Mesendoderm (in vitro differentiated cells): ENCODE data around the gene ODR4.
"Not testable (repeated sequence)": the region's sequence is repeated elsewhere in the genome, so short reads cannot be mapped to it uniquely, and the experiment has no call there.

Source experiments
- DNase-seq: peaks from one replicate; pipeline ENCODE4 v3.0.0; 2013
- H2AK5ac ChIP-seq: 2 replicates; pipeline ENCODE4 v1.6.1; 2013; ENCODE audit warnings: low read length, inconsistent platforms
- H2BK120ac ChIP-seq: 2 replicates; pipeline ENCODE4 v1.6.1; 2013; ENCODE audit warnings: low read depth, mild to moderate bottlenecking, low read length, moderate library complexity, mixed read lengths
- H2BK15ac ChIP-seq: replicated peaks from 2 replicates; pipeline ENCODE4 v1.6.1; 2013; ENCODE audit warnings: low read depth, mild to moderate bottlenecking, moderate library complexity
- H2BK5ac ChIP-seq: 2 replicates; pipeline ENCODE4 v1.6.1; 2013; ENCODE audit warnings: low read length, inconsistent platforms
- H3K18ac ChIP-seq: 2 replicates; pipeline ENCODE4 v1.6.1; 2013; ENCODE audit warnings: mild to moderate bottlenecking, low read length, mixed read lengths
- H3K23ac ChIP-seq: one replicate; pipeline ENCODE4 v1.6.1; 2013; ENCODE audit warnings: low read length
- H3K27ac ChIP-seq: 2 replicates; pipeline ENCODE4 v1.5.1; 2013; ENCODE audit warnings: low read depth, mild to moderate bottlenecking, inconsistent platforms, low read length, moderate library complexity
- H3K27me3 ChIP-seq: 2 replicates; pipeline ENCODE4 v1.6.1; 2013; ENCODE audit warnings: low read length, control low read depth, mild to moderate bottlenecking, inconsistent platforms; ENCODE audit not compliant: insufficient read depth, poor library complexity
- H3K36me3 ChIP-seq: 2 replicates; pipeline ENCODE4 v1.6.1; 2013; ENCODE audit warnings: low read length, inconsistent platforms; ENCODE audit not compliant: control insufficient read depth, insufficient read depth
- H3K4ac ChIP-seq: one replicate; pipeline ENCODE4 v1.6.1; 2013; ENCODE audit warnings: low read depth, mild to moderate bottlenecking, low read length, moderate library complexity
- H3K4me1 ChIP-seq: 2 replicates; pipeline ENCODE4 v1.6.1; 2013; ENCODE audit warnings: low read depth, low read length, inconsistent platforms; ENCODE audit not compliant: control insufficient read depth
- H3K4me2 ChIP-seq: 2 replicates; pipeline ENCODE4 v1.6.1; 2013; ENCODE audit warnings: low read length
- H3K4me3 ChIP-seq: 2 replicates; pipeline ENCODE4 v1.5.1; 2013; ENCODE audit warnings: mild to moderate bottlenecking, low read length
- H3K56ac ChIP-seq: one replicate; pipeline ENCODE4 v1.6.1; 2013; ENCODE audit warnings: low read length
- H3K79me1 ChIP-seq: 2 replicates; pipeline ENCODE4 v1.6.1; 2013; ENCODE audit warnings: low read length, inconsistent platforms
- H3K79me2 ChIP-seq: 2 replicates; pipeline ENCODE4 v1.6.1; 2013; ENCODE audit warnings: mild to moderate bottlenecking, low read length; ENCODE audit not compliant: control insufficient read depth, insufficient read depth
- H3K9ac ChIP-seq: 2 replicates; pipeline ENCODE4 v1.6.1; 2013; ENCODE audit warnings: low read length, inconsistent platforms
- H4K5ac ChIP-seq: one replicate; pipeline ENCODE4 v1.6.1; 2013; ENCODE audit warnings: low read length
- H4K8ac ChIP-seq: one replicate; pipeline ENCODE4 v1.6.1; 2013; ENCODE audit warnings: low read depth, mild to moderate bottlenecking, control low read depth, low read length, moderate library complexity
- WGBS: extraction: QIAGEN DNeasy Blood & Tissue Kit; methylation state at CpG from one replicate; pipeline ENCODE4 v1.1.7; 2013; ENCODE audit warnings: low lambda C conversion rate, missing lambda C conversion rate; ENCODE audit not compliant: insufficient coverage; ENCODE audit errors: extremely low coverage; 5-methylcytosine and 5-hydroxymethylcytosine counted together

The ODR4 gene

GRCh38 chr1:186390925-186391324 is 15.3 kb downstream of the ODR4 start:
- Histone ChIP-seq H3K56ac (no peak overlapping the region), H3K27me3 (no peaks in the 10 kb centered on the region), H3K9ac (no peak overlapping the region), H3K23ac (no peak overlapping the region), H4K8ac (no peak overlapping the region), H2BK5ac (no peak overlapping the region), H3K4ac (no peak overlapping the region), H3K4me2 (no peak overlapping the region), H3K27ac (no peak overlapping the region), H3K4me1 (no peaks in the 10 kb centered on the region), H3K18ac (no peak overlapping the region), H2AK5ac (no peak overlapping the region), H2BK120ac (no peak overlapping the region), H2BK15ac (no peak overlapping the region), H3K79me1 (no peaks in the 10 kb centered on the region), H4K5ac (no peak overlapping the region), H3K79me2 (no peaks in the 10 kb centered on the region), H3K36me3 (no peaks in the 10 kb centered on the region), H3K4me3 (no peak overlapping the region)
- no CpG with 5 or more reads among the region's 1 CpG for WGBS
- no peak for DNase-seq

- Histone ChIP-seq H4K5ac (no peak overlapping the region), H3K4me3 (no peak overlapping the region), H3K4me1 (no peaks in the 10 kb centered on the region), H3K23ac (no peak overlapping the region), H3K79me1 (no peaks in the 10 kb centered on the region), H2AK5ac (no peak overlapping the region), H3K27ac (no peak overlapping the region), H3K36me3 (peaks cover 1% of the 10 kb centered on the region), H3K4ac (no peak overlapping the region), H3K4me2 (no peak overlapping the region), H3K27me3 (no peaks in the 10 kb centered on the region), H3K79me2 (no peaks in the 10 kb centered on the region), H3K9ac (no peak overlapping the region), H2BK5ac (no peak overlapping the region), H3K56ac (no peak overlapping the region), H2BK120ac (no peak overlapping the region), H4K8ac (no peak overlapping the region), H2BK15ac (no peak overlapping the region), H3K18ac (no peak overlapping the region)
- no peak for DNase-seq
- no CpG with 5 or more reads among the region's 4 CpGs for WGBS
These were observed 16.2 kb downstream of the ODR4 start for GRCh38 chr1:186391841-186392240.

DNA sequence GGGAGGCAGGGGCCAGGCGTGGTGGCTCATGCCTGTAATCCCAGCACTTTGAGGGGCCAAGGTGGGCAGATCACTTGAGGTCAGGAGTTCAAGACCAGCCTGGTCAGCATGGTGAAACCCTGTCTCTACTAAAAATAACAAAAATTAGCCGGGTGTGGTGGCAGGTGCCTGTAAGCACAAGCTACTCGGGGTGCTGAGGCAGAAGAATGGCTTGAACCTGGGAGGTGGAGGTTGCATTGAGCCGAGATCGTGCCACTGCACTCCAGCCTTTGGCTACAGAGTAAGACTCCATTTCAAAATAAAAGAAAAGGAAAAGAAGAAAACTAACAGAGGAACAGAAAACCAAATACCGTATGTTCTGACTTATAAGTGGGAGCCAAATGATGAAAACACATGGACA is 17.1 kb downstream of the ODR4 start:
- not testable (repeated sequence) for H3K79me1 ChIP-seq, H3K4me3 ChIP-seq, H3K4me1 ChIP-seq, H4K8ac ChIP-seq, H3K56ac ChIP-seq, H2BK5ac ChIP-seq, H3K27ac ChIP-seq, H3K79me2 ChIP-seq, H3K4ac ChIP-seq, H2AK5ac ChIP-seq, H2BK120ac ChIP-seq, H3K36me3 ChIP-seq, H4K5ac ChIP-seq, H3K4me2 ChIP-seq, H3K23ac ChIP-seq, H3K18ac ChIP-seq, H3K27me3 ChIP-seq, H2BK15ac ChIP-seq, DNase-seq, H3K9ac ChIP-seq
- no CpG with 5 or more reads among the region's 6 CpGs for WGBS

GRCh38 chr1:186401446-186401845 is 25.8 kb downstream of the ODR4 start:
- not testable (repeated sequence) for H3K4ac ChIP-seq, H4K8ac ChIP-seq, H3K18ac ChIP-seq, H3K79me1 ChIP-seq, H3K4me2 ChIP-seq, H3K79me2 ChIP-seq, H3K27ac ChIP-seq, H2BK15ac ChIP-seq, H3K23ac ChIP-seq, H2BK5ac ChIP-seq, DNase-seq, H3K4me1 ChIP-seq, H3K4me3 ChIP-seq, H3K56ac ChIP-seq, H2AK5ac ChIP-seq, H4K5ac ChIP-seq, H2BK120ac ChIP-seq, H3K36me3 ChIP-seq, H3K9ac ChIP-seq, H3K27me3 ChIP-seq
- no CpG with 5 or more reads among the region's 2 CpGs for WGBS

GRCh38 chr1:186403632-186404031 is 28.0 kb downstream of the ODR4 start:
- no peak overlapping the region for H4K8ac ChIP-seq
- no peaks in the 10 kb centered on the region for H3K27me3 ChIP-seq
- H3K9ac ChIP-seq = no peak overlapping the region
- no peak overlapping the region for H3K4me3 ChIP-seq
- no peak overlapping the region for H4K5ac ChIP-seq
- no peak for DNase-seq
- H3K4me1 ChIP-seq = no peaks in the 10 kb centered on the region
- no peak overlapping the region for H3K56ac ChIP-seq
- H3K36me3 ChIP-seq = no peaks in the 10 kb centered on the region
- H2BK15ac ChIP-seq = no peak overlapping the region
- no peaks in the 10 kb centered on the region for H3K79me1 ChIP-seq
- H2BK120ac ChIP-seq = no peak overlapping the region
- no peak overlapping the region for H2AK5ac ChIP-seq
- no peak overlapping the region for H3K27ac ChIP-seq
- no peak overlapping the region for H2BK5ac ChIP-seq
- H3K18ac ChIP-seq = no peak overlapping the region
- H3K4me2 ChIP-seq = no peak overlapping the region
- no peaks in the 10 kb centered on the region for H3K79me2 ChIP-seq
- no peak overlapping the region for H3K23ac ChIP-seq
- no peak overlapping the region for H3K4ac ChIP-seq

GRCh38 chr1:186404454-186405051 is 28.9 kb downstream of the ODR4 start:
- Histone ChIP-seq H3K4me3 (no peak overlapping the region), H3K36me3 (no peaks in the 10 kb centered on the region), H3K4ac (no peak overlapping the region), H4K5ac (no peak overlapping the region), H3K79me2 (no peaks in the 10 kb centered on the region), H3K23ac (no peak overlapping the region), H2BK5ac (no peak overlapping the region), H3K79me1 (no peaks in the 10 kb centered on the region), H2BK15ac (no peak overlapping the region), H3K18ac (no peak overlapping the region), H4K8ac (no peak overlapping the region), H2AK5ac (no peak overlapping the region), H3K4me2 (no peak overlapping the region), H3K56ac (no peak overlapping the region), H3K27me3 (no peaks in the 10 kb centered on the region), H3K9ac (no peak overlapping the region), H2BK120ac (no peak overlapping the region), H3K27ac (no peak overlapping the region), H3K4me1 (no peaks in the 10 kb centered on the region)
- peak; percentile 33 for DNase-seq
- no CpG with 5 or more reads among the region's 5 CpGs for WGBS
